ENCODE results near the gene PLEKHN1.
"Not testable (repeated sequence)": the region's sequence is repeated elsewhere in the genome, so short reads cannot be mapped to it uniquely, and the experiment has no call there.

PLEKHN1 gene

DNA sequence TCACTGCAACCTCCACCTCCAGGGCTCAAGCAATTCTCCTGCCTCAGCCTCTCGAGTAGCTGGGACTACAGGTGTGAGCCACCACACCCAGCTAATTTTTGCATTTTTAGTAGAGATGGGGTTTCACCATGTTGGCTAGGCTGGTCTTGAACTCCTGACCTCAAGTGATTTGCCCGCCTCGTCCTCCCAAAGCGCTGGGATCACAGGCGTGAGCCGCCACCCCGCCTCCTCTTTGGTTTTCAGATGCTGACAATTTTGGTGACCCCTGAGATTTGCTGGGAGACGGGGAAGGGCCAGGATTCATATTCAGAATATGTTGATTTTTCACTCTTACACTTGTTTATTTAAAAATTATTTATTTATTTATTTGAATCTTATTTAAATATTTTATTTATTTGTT lies 43.8 kb downstream of the PLEKHN1 start:
- DNase-seq (ENCODE audit: low read depth): not testable (repeated sequence)

DNA sequence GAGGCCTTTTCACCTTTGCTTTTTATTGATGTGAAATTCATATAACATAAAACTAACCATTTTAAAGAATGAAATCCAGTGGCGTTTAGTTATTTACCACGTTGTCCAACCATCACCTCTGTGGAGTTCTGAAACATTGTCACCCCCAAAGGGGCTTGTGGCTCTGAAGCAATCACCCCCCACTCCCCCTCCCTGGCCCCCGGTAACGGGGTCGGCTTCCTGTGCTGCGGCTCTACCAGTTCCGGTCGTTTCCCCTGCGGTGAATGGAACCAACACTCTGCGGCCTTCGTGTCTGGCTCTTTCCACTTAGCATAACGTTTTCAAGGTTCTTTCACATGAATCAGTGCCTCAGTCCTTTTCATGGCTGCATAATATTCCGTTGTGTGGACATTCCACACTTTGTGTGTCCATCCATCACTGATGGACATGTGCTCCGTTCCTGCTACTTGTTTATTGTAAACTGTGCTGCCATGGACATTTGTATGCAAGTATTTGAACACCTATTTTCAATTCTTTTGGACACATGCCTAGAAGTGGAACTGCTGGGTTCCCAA lies 45.2 kb downstream of the PLEKHN1 start:
- no peak for DNase-seq (ENCODE audit: low read depth)

DNA sequence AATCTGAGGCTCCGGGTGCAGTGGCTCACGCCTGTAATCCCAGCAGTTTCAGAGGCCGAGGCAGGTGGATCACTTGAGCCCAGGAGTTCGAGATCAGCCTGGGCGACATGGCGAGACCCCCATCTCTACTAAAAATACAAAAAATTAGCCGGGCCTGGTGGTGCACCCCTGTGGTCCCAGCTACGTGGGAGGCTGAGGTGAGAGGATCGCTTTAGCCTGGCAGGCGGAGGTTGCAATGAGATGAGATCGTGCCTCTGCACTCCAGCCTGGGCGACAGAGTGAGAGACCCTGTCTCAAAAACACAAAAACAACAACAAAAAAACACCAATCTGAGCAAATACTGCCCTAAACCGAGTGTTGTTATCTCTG lies 46.4 kb downstream of the PLEKHN1 start:
- DNase-seq (ENCODE audit: low read depth): not testable (repeated sequence)

DNA sequence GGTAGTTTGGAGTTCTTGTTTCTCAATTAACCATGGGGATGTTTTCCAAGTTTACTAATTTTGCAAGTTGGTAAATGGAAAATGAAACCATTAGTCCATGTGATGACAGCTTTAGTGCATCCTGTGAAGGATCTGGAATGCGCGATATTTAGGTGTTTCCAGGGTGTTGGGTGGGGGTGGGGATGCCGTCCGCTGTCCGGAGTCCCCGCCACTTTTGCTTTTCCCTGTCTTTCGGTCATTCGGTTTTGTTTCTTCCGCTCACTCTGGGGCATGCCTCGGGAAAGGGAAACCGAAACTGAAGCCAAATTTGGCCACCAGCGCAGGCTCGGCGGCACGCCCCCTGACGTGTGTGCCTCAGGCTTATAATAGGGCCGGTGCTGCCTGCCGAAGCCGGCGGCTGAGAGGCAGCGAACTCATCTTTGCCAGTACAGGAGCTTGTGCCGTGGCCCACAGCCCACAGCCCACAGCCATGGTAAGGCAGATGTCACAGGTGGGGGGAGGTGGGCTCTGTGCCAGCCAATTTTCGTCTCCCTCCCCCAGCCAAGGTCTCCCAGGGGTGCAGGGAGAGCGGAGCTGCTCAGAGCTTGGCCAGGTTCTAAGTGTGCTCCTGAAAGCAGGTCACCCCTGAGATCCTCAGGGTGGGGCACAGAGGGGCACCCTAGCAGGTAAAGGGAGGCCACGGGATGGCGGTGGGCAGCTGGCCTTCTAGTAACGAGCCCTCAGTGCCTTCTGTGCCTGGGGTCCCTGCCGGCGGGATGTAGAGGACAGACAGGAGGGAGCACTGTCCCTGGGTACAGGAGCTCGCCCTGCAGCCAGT lies 47.0 kb downstream of the PLEKHN1 start, which contains the start of gene ISG15:
Gene ISG15 (plus strand): TSS at position 393 of the 817 bp plus-strand sequence. CDS start 77 bp downstream, at position 470.
- no peak for DNase-seq (ENCODE audit: low read depth)

DNA sequence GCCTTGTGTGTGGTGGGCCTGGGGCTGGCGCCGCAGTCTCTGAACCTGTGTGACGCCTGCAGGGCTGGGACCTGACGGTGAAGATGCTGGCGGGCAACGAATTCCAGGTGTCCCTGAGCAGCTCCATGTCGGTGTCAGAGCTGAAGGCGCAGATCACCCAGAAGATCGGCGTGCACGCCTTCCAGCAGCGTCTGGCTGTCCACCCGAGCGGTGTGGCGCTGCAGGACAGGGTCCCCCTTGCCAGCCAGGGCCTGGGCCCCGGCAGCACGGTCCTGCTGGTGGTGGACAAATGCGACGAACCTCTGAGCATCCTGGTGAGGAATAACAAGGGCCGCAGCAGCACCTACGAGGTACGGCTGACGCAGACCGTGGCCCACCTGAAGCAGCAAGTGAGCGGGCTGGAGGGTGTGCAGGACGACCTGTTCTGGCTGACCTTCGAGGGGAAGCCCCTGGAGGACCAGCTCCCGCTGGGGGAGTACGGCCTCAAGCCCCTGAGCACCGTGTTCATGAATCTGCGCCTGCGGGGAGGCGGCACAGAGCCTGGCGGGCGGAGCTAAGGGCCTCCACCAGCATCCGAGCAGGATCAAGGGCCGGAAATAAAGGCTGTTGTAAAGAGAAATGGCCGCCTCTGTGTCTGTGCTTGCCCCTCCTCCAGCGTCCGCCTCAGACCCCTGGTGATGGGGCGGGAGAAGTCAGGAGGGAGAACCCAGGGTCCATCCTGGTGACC lies 47.8 kb downstream of the PLEKHN1 start:
- no peak for DNase-seq (ENCODE audit: low read depth)

DNA sequence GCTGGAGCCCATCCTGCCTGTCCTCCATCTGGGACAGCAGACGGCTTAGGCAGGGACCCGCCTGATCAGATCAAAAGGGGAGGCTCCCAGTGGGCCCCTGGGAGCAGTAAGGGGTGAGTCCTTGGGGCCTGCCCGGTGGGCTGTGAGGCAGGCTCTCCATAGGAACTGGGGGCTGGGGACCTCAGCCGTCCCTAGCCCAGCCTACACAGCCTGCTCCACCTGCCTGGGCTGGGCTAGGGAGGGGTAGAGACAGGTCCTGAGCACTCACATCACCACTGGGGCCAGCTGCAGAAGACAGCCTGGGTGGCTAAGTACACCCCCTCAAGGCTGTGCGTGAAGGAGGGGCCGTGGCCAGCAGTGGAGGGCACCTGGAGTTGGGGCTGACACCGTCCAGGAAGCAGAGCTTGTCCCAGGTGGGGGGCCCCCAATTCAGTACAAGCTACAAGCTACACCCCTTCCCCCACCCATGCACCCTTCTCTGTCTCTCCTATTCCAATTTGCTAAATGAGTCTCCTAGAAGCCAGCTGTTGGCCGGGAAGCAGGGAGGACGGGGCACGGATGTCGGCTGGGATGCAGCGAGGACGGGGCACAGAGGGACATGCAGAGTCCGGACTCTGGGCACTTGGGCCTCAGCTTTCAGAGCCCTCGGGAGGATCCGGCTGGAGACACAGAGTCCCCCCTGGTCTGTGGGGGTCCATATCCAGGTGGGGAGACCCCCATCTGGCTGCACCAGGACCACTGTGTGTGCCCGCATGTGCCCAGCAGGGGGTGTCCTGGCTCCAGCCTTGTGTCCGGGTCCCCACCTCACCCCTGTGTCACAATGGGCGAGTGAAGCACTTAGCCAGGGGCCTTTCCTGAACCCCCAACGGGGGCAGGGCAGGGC lies 48.8 kb downstream of the PLEKHN1 start:
- DNase-seq (ENCODE audit: low read depth): no peak

DNA sequence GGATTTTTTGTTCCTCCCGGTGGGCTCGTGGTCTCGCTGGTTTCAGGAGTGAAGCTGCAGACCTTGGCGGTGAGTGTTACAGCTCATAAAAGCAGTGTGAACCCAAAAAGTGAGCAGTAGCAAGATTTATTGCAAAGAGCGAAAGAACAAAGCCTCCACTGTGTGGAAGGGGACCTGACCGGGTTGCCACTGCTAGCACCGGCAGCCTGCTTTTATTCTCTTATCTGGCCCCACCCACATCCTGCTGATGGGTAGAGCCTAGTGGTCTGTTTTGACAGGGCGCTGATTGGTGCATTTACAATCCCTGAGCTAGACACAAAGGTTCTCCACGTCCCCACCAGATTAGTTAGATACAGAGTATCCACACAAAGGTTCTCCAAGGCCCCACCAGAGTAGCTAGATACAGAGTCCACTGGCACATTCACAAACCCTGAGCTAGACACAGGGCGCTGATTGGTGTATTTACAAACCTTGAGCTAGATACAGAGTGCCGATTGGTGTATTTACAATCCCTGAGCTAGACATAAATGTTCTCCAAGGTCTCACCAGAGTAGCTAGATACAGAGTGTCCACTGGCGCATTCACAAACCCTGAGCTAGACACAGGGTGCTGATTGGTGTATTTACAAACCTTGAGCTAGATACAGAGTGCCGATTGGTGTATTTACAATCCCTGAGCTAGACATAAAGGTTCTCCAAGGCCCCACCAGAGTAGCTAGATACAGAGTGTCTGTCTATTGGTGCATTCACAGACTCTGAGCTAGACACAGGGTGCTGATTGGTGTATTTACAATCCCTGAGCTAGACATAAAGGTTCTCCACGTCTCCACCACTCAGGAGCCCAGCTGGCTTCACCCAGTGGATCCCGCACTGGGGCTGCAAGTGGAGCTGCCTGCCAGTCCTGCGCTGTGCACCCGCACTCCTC lies 51.4 kb downstream of the PLEKHN1 start:
- DNase-seq (ENCODE audit: low read depth): not testable (repeated sequence)

DNA sequence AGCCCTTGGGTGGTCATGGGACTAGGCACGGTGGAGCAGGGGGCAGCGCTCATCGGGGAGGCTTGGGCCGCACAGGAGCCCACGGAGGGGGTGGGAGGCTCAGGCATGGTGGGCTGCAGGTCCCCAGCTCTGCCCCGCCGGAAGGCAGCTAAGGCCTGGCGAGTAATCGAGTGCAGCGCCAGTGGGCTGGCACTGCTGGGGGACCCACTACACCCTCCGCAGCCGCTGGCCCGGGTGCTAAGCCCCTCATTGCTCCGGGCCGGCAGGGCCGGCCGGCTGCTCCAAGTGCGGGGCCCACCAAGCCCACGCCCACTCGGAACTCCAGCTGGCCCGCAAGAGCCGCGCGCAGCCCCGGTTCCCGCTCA lies 52.0 kb downstream of the PLEKHN1 start:
- DNase-seq (ENCODE audit: low read depth): not testable (repeated sequence)

DNA sequence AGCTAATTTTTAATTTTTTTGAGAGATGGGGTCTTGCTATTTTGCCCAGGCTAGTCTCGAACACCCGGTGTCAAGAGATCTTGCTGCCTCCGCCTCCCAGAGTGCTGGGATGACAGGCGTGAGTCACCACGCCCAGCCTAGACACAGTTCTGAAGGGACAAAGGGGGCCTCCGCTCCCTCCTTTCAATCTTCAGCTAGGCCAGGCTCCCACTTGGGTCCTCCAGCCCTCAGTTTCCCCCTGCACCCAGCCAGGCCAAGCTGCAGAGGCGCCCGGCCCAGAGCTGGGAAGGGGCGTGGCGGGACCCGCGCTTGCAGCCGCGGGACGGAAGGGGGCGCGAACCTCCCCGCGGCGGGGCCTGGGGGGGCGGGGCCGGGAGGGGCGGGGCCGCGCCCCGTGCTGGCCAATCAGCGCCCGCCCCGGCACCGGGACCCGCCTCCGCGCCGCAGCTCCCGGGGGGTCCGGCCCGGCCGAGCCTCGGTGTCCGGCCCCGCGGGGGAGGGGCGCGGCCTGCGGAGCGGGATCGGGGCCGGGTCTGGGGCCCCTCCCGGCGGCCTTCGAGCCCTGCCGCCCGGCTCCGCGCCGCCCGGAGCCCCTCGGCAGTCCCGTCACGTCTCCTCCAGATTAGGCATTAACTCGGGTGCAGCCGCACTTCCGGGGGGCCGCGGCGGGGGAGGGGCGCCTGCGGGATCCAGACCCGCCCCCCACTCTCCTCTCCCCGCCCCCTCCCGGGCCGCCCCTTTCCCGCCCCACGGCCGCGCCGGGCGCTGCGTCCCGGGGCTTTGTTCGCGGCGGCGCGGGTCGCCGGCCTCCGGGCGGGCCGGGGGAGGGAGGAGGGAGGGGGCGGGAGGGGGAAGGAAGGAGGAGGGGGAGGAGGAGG lies 53.1 kb downstream of the PLEKHN1 start:
- DNase-seq (ENCODE audit: low read depth): no peak

DNA sequence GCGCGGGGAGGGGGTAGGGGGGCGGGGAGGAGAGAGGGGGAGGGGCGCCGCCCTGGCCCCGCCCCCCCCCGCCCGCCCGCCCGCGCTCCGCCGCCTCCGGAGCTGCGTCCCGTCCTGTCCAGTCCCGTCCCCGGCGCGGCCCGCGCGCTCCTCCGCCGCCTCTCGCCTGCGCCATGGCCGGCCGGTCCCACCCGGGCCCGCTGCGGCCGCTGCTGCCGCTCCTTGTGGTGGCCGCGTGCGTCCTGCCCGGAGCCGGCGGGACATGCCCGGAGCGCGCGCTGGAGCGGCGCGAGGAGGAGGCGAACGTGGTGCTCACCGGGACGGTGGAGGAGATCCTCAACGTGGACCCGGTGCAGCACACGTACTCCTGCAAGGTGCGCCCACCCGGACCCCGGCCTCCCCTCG lies 53.7 kb downstream of the PLEKHN1 start, which contains the start of gene AGRN:
Gene AGRN (plus strand): TSS at position 121 of the 405 bp plus-strand sequence. CDS start 53 bp downstream, at position 174.
- DNase-seq (ENCODE audit: low read depth): no peak

DNA sequence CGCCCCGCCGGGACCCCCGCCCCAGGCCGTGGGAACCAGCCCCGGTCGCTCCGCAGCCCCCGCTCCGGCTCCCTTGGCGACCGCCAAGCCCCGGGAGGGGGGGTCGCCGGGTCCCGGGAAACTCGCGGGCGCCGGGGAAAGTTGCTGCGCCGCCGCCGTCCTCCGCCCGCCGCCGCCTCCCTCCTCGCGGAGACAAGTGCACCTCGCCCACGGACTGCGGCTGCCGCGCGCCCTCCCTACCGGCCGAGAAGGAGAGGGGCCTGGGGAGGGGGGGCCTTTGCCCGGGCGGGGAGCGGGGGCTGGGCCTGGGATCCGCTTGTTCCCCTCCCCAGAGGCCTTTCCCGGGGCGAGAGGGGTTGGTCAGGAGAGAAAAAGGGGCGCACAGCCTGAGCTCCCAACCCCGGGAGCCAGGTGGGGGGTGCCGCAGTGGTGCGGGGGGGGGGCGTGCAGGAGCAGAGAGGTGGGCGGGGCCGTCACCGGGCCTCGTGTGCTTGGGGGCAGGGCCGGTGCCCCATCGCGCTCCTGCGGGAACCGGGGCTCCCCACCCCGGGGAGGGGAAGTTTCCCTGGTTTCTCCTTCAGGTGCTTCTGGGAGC lies 54.2 kb downstream of the PLEKHN1 start:
- no peak for DNase-seq (ENCODE audit: low read depth)

DNA sequence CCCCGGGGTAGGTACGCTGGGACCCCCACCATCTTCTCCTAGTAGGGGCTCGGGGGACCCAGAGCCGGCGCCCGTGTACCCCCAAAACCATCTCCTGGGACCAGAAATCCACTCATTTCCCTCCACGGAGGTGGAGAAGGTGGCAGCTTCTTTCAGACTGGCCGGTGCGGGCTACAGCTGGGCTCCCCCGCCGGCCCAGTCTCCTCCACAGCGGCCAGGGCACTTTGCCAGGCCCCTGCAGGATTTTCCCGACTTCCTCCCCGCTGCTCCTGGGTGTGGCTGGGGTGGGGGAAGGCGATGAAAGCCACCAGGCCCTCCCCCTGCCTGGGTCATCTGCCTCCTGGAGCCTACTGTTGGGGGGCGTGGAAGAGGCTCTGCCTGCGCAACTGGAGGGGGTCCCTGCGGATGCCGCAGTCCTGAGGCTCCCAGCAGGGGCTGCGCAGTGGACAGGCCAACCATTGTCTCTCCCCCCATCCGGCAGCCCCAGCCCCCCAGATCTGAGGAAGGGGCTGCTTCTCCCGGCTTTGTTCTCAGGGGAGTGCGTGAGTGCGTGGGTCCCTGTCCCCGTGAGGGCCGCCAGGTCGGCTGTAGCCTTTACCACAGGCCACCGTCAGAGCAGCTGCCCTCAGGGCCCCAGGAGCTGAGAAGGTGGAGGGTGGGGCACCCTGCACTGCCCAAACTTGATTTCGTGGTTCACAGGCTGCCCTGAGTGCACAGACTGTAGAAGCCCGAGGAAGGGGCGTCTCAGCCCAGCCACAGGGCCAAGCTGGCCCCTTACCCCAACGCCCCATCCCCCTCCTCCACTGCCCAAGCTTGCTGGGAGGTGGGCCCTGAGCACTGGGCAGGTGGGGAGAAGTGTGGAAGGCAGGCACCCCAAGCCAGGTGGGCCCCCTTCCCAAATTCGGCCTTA lies 55.0 kb downstream of the PLEKHN1 start:
- no peak for DNase-seq (ENCODE audit: low read depth)

DNA sequence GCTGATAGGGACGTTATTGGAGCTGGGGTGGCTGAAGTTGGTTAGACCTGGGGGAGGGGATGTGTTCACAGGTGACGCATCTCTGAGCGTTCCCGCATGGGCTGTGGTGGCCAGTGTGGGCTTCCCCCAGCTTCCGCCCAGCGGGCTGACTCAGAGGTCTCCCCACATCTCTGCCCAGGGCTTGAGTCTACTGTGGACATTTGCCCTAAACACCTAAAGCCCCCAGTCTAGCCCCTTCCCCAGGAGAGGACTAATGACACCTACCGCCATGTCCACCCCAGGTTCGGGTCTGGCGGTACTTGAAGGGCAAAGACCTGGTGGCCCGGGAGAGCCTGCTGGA lies 55.6 kb downstream of the PLEKHN1 start:
- no peak for DNase-seq (ENCODE audit: low read depth)

DNA sequence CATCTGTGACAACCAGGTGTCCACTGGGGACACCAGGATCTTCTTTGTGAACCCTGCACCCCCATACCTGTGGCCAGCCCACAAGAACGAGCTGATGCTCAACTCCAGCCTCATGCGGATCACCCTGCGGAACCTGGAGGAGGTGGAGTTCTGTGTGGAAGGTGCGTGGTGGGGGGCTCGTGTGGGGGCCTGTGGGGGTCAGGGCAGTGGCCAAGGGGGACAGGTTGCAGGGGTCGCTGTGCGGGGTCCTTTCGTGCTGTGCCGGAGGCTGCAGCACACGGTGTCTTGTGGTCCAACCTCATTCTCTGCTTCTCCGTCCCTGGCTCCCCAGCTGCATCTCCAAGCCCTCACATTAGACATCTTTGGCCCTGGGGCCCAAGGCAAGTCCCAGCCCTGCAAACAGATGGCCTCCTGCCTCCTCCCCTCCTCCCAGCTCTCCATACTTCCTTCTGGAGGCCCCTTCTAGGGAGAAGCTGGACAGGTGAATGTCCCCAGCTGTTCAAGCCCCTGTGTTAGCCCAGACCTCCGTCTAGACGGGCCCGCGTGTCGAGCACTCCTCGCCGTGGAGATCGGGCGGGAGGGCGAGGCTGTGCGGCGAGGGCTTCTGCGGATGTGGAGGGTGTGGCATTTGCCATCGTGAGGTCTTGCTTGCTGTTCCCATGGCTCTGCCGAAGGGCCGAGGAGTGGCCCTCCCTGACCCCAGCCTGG lies 56.2 kb downstream of the PLEKHN1 start:
- DNase-seq (ENCODE audit: low read depth): no peak

DNA sequence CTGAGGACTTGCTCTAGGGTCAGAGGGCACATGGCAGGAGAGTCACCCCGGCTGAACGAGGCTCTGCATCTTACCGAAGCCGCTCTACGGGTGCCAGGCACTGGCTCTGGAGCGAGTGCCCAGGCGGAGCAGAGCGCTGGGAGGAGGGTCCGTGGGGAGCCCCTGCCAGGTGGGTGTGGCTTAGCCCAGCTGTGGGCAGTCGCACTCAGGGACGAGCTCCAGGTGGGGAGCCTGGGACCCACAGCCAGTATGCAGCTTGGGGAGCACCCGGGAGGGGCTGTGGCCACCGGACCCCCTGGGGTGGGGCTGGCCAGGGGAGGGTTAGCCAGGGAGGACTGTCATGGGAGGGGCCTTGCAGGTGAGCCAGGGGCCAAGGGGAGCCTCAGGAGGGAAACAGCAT lies 57.4 kb downstream of the PLEKHN1 start:
- DNase-seq (ENCODE audit: low read depth): no peak

DNA sequence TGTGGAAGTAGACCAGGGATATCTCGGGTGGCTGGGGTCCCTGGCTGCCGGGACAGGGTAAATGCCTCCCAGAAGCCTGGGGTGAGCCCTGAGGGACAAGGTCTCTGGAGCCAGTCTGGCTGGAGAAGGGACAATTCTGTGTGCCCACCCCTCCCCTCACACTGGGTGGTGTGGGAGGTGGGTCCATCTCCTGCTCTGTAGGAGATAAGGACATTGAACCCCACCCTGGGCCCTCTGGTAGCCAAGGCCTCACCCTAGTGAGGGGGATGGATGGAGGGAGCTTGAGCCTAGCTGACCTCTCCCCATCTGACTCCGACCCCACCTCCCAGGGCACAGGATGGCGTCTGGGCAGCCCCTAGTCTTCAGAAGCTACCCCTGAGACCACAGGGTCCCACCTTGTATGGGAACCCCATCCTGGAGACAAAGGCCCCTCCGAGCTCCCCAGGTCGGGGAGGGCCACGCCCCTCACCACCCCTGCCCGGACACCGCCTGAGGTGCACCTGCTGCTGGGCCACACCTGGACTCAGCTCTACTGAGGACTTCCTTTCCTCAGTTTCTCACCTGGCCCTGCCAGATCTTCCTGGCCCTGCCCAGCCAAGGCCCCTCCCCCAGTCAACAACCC lies 58.0 kb downstream of the PLEKHN1 start:
- DNase-seq (ENCODE audit: low read depth): no peak

Measured in CMK (cell line).